Caki2 (cell line): Measurements from ENCODE around the gene BAZ1B. TPM values are rescaled to one million over a fixed set of nuclear protein-coding genes. Genes with fewer than 3 reads are reported as not detected.
"Not testable (repeated sequence)": the region's sequence is repeated elsewhere in the genome, so short reads cannot be mapped to it uniquely, and the experiment has no call there.

ENCODE experiments used
- DNase-seq: peaks from one replicate; pipeline ENCODE4 v3.0.0-alpha.2; 2015; ENCODE audit warnings: low read depth
- in situ Hi-C: cut with HindIII; loops from 2 replicates; pipeline ENCODE4 v1.10.0; 2016; ENCODE audit warnings: low sequenced_read_pairs, low pct_unique_long_range_greater_than_20kb, mixed read lengths
- total RNA-seq: library from RNA; depleted of rRNA; stranded (reverse); fragments of >200 nt; shearing (Covaris generic); gene quantifications from 2 replicates; pipeline ENCODE4 v1.2.3, GENCODE V29; 2014; ENCODE audit warnings: low replicate concordance; rRNA removed

BAZ1B gene
- total RNA-seq, 1 experiment from 2014 or later, result 50.9 TPM

DNA sequence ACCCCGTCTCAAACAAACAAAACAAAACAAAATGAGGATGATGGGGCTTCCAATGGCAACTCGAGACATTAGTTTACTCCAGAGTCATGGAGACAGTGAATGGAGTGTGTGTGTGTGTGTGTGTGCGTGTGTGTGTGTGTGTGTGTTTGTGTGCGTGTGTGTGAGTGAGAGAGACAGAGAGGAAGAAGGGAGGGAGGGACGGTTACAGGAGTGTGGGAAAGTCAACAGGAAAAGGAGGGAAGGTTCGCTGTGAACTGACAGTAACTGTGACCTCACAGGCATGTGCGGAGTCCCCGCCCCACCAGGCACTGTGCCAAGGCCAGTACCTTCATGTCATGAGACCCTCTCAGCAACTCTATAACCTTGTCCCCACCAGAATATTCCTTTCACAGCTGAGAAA is 102.1 kb downstream of the BAZ1B start:
- in situ Hi-C loops, result not testable (repeated sequence)
- DNase-seq, result peak; percentile 47

DNA sequence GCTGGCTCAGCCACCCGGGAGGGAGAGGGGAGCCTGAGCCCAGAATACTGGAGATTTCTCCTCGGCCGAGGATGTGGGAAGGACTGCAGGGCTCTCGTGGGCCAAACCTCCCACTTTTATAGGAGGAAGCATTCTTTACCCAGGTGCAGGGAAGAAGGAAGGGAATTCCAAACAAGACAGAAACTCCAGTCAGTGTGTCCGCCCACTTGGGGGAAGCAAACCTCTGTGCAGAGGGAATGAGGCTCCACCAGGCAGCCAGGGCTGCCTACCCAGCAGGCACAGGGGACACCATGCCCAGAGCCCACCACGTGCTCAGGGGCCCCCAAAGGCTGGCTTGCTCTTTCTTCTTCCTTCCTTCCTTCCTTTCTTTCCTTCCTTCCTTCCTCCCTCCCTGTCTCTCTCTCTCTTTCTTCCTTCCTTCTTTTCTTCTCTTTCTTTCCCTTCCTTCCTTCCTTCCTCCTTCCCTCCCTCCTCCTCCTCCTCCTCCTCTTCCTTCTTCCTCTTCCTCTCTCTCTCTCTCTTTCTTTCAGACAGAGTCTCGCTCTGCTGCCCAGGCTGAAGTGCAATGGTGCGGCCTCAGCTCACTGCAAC is 103.9 kb downstream of the BAZ1B start:
- no peak for DNase-seq
- in situ Hi-C loops, result no loop called here

DNA sequence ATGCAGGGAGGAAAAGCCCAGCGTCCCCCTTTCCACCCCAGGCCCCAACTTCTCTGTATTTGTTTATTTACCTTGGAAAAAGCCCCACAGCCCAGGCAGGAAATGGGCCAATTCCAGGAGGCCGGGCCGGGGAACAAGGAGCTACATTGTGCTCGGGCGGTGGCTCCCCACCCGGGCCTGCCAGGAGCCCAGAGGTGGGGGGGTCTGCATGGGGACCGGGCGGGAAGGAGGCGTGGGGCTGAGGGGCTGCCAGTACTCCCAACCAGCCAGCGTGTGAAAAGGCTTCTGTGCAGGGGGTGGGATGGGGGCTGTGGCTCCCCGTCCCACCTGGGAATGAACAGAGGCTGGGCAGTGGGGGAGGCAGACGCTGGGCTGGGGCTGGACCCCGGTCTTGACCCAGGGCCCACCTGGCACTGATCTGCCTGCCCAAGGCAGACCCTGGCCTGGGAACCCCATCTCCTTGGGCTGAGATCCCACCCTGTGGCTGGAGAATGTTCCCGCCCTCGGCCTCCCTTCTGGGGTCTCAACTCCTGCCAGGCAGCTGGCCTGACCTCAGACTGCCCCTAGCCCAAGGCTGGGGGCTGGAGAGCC is 111.5 kb downstream of the BAZ1B start:
- in situ Hi-C loops, DNase-seq: not testable (repeated sequence)

DNA sequence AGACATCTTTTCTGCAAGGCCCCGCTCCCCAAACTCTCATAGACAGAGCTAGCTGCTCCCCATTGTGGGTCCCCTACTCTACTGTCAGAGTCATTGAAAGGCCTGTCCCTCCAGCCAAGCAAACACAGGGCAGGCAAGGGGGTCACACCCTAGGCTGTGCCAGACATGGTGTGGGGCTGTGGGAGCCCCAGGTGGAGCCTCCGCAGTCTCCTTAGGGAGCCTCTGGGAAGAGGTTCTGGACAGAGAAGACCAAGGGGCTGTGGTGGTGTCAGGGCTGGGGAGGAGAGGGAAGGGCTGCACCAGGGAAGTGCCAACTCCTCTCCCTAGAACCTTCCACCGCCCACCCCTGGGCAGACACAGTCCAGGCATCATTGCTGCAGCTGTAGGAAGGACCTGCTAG is 117.2 kb downstream of the BAZ1B start:
- in situ Hi-C loops, result not testable (repeated sequence)

DNA sequence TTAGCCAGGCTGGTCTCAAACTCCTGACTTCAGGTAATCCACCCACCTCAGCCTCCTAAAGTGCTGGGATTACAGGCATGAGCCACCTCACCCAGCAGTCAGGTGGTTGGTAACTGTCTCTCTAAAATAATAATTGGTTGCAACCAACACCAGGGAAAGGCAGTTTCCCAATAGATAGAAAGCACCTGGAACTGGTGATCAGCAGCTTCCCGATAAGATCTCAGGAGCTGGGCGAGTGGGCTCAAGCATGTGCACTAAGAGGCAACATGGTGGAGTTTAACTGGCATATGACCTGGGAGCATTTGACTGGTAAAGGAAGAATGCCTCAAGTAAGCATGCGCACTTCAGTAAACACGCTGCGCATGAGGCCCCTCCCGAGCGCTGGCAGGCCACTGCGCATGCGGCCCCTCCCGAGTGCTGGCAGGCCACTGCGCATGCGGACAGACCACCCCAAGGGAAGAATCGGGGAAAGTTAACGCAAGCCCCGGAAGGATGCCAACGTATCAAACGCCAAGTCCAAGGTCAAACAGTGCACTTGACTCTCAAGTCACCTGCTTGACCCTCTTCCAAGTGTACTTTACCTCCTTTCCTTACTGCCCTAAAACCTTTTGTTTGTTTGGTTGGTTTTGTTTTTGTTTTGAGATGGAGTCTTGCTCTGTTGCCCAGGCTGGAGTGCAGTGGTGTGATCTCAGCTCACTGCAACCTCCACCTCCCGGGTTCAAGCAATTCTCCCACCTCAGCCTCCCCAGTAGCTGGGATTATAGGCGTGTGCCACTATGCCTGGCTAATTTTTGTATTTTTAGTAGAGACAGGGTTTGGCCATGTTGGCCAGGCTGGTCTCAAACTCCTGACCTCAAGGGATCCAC is 122.7 kb downstream of the BAZ1B start:
- DNase-seq, in situ Hi-C loops: not testable (repeated sequence)

More for the DNA sequence above, 117.2 kb downstream of the BAZ1B start:
- not testable (repeated sequence) for DNase-seq

DNA sequence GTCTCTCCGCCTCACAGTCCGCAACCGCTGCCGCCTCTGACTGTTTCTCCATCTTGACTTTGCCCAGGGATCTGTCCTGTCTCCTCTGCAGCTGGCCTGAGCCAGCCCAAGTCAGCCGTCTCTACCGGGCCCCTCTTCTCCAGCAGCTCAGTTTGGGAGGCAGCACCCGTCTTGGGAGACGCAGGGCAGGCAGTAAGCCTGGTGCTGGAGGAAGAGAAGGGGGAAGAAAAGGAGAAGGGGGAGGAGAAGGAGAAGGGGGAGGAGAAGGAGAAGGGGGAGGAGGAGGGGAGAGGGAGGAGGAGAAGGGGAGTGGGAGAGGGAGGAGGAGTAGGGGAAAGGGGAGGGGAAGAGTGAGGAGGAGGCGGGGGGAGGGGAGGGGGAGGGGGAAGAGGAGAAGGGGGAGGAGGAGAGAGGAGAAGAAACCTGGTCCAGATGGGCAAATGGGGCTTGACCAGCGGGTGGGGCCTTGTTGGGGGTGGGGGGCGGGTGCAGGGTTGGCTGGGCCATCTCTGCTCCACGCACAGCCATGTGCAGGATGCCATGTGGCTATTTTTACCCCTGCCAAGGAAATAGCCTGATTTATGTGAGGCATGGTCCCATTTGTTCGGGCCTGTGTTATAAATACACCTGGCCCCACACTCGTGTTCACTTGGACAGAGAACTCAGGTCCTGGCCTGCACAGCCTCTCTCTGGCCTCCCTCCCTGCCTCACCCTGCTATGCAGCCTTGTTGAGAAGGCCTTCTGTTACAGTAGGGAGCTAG is 124.4 kb downstream of the BAZ1B start:
- no peak for DNase-seq
- in situ Hi-C loops, result no loop called here

DNA sequence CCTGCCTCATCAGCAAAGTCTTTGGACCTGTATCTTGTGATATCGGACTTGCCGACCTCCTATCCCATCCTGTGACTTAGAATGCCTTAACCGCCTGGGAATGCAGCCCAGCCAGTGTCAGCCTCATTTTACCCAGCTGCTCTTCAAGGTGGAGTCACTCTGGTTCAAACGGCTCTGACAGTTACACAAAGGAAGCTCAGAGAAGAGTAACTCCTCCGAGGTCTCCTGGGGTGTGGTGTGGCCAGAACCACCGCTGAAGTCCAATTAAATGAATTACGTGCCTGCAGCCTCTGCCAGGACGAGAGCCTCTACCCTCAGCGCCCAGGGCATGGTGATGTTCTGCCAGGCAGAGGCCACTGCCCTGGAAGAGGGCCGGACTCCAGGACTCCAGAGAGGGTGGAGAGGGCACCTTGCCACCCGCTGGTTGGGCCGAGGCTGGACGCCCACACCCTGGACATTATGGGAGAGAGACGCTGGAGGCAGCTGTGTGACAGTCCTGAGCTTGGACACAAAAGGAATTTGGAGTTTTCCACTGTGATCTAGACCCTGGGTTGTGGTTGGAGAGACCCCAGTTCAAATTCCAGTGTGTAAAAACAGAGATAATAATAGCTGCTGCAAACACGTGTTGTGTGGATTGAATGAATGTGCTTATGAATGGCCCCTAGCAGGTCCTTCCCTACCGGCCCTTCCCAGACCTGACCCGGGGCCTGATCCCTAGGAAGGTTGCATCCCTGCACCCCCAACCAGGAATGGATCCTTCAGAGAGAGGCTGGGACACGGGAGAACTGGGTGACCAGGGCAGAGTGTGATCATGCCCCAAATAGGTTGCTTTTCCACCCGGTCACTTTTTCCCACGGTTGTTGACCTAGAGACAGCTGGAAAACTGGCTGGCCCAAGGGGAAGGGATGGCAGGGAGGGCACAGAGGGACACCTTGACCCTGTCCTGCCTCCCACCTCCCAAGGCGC is 126.3 kb downstream of the BAZ1B start:
- in situ Hi-C loops, result no loop called here

DNA sequence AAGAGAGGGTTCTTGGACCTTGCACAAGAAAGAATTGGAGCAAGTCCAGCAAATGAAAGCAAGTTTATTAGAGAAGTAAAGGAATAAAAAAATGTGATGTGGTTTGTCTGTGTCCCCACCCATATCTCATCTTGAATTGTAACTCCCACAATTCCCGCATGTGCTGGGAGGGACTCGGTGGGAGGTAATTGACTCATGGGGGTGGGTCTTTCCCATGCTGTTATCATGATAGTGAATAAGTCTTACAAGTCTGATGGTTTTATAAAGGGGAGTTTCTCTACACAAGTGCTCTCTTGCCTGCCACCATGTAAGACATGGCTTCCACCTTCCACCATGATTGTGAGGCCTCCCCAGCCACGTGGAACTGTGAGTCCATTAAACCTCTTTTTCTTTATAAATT is 127.7 kb downstream of the BAZ1B start:
- no peak for DNase-seq
- in situ Hi-C loops, result no loop called here

More for the DNA sequence above, 126.3 kb downstream of the BAZ1B start:
- DNase-seq, result no peak

DNA sequence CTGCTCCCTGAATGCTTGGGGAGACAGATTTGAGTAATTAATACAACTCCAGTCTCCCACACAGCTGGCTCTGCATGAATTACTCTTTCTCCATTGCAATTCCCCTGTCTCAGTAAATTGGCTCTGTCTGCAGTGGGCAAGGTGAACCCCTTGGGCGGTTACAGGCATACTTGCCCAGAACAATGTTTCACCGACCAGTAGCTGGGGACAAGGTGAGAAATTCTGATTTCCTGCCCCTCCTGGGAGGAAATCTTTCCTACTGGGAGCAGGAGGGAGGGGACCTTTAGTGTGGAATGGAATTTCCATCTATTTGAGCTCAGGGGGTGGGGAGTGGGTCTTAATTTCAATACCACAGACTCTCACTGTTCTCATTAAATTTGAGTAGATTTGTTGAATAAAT is 130.7 kb downstream of the BAZ1B start:
- in situ Hi-C loops, result no loop called here
- DNase-seq, result no peak

Other genes with a start within 250 kb of the BAZ1B start
- 58.0 and 64.4 TPM in 2 replicates for gene NSUN5, start 213.5 kb downstream of the BAZ1B start, total RNA-seq
- gene TRIM50, start 194.2 kb downstream of the BAZ1B start, total RNA-seq, result not detected in 2 replicates
- gene FKBP6, start 194.1 kb downstream of the BAZ1B start, total RNA-seq, result not detected in 2 replicates
- gene FZD9, start 88.5 kb downstream of the BAZ1B start, total RNA-seq, result 1.2 and 4.9 TPM in 2 replicates
- gene BCL7B, start 35.4 kb upstream of the BAZ1B start, total RNA-seq, result 53.8 and 61.7 TPM in 2 replicates
- gene TBL2, start 56.3 kb upstream of the BAZ1B start, total RNA-seq, result 88.6 and 128 TPM in 2 replicates
- not detected in 2 replicates for gene MLXIPL, start 102.2 kb upstream of the BAZ1B start, total RNA-seq
- 4.5 and 12.9 TPM in 2 replicates for gene VPS37D, start 145.5 kb upstream of the BAZ1B start, total RNA-seq
- gene DNAJC30, start 161.2 kb upstream of the BAZ1B start, total RNA-seq, result 10.7 and 20.2 TPM in 2 replicates
- gene BUD23, start 161.3 kb upstream of the BAZ1B start, total RNA-seq, result 110 and 151 TPM in 2 replicates
- gene STX1A, start 197.4 kb upstream of the BAZ1B start, total RNA-seq, result 8.5 and 25.7 TPM in 2 replicates
- 36.2 and 45.0 TPM in 2 replicates for gene ABHD11, start 216.5 kb upstream of the BAZ1B start, total RNA-seq
- 43.4 and 69.4 TPM in 2 replicates for gene CLDN3, start 248.0 kb upstream of the BAZ1B start, total RNA-seq